WTC11 (cell line): ENCODE results near the gene HYDIN. TPM values are rescaled to one million over a fixed set of nuclear protein-coding genes. Genes with fewer than 3 reads are reported as not detected.
"Not testable (repeated sequence)": the region's sequence is repeated elsewhere in the genome, so short reads cannot be mapped to it uniquely, and the experiment has no call there.

ENCODE experiments used
- ATAC-seq: fragments of 200-7000 bp; cut with Tn5 transposase; 2 replicates; pipeline ENCODE4 v1.10.0; 2021; ENCODE audit warnings: mild to moderate bottlenecking, moderate library complexity
- CTCF ChIA-PET: fragments of 300-600 bp; sonication (Branson Sonifier 250); formaldehyde crosslinking; loops from one replicate; lab custom pipeline; 2021; ENCODE audit warnings: antibody characterized with exemption; lab: Charles Lee
- POLR2A ChIA-PET: fragments of 350-600 bp; sonication (Branson Sonifier 250); formaldehyde crosslinking; loops from one replicate; lab custom pipeline; 2021; ENCODE audit warnings: antibody characterized with exemption; lab: Charles Lee
- DNase-seq: peaks from one replicate; pipeline ENCODE4 v3.0.0; 2021; ENCODE audit warnings: low spot score
- H3K27ac Mint-ChIP-seq: 2 replicates; pipeline ENCODE4 v1.8.0; 2021; ENCODE audit warnings: mixed read lengths
- H3K27me3 Mint-ChIP-seq: 2 replicates; pipeline ENCODE4 v1.8.0; 2021; ENCODE audit warnings: low read depth, mild to moderate bottlenecking, moderate library complexity, mixed read lengths
- H3K36me3 Mint-ChIP-seq: 2 replicates; pipeline ENCODE4 v1.8.0; 2021; ENCODE audit warnings: mixed read lengths
- H3K4me1 Mint-ChIP-seq: 2 replicates; pipeline ENCODE4 v1.8.0; 2022; ENCODE audit warnings: mixed read lengths
- H3K4me3 Mint-ChIP-seq: 2 replicates; pipeline ENCODE4 v1.8.0; 2021; ENCODE audit warnings: mild to moderate bottlenecking, moderate library complexity, mixed read lengths
- H3K9me3 Mint-ChIP-seq: 2 replicates; pipeline ENCODE4 v1.8.0; 2021; ENCODE audit warnings: mixed read lengths
- total RNA-seq: library from RNA; stranded (reverse); gene quantifications from 3 replicates; pipeline ENCODE4 v1.2.3, GENCODE V29; 2021

The HYDIN gene
- total RNA-seq, 1 experiment from 2014 or later = 2.6 TPM

DNA sequence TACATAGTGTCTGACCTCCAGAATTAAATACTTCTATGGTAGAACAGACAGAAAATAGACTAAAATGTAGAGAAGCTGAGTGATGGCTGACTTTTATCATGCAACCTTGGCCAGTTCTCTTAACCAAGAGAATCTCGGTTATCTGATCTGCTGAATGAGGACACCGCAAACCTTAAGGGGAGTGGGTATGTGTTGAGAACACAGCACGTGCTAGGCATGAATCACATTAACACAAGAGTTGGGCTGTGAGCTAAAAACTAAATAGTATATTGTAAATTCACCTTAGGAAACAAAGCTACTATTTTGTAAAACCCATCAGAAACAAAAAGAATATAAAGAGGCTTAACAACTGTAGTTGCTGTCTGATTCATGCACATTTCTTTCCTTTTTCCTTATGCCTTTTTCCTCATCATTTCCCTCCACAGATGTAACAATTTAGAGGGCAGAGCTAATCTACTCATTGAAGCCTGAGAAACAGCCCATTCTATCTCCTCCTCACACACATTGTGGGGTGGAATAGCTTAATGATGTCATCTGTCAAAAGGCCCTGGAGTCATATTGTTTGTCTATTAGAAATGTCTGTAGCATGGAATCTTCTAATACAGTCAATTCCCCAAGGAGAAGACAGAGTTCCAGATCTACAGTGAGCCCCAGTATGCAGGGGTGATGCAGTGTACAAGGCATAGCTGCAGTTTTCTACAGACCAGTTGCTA lies 176.5 kb downstream of the HYDIN start:
- POLR2A ChIA-PET, ATAC-seq, H3K4me3 Mint-ChIP-seq: not testable (repeated sequence)

DNA sequence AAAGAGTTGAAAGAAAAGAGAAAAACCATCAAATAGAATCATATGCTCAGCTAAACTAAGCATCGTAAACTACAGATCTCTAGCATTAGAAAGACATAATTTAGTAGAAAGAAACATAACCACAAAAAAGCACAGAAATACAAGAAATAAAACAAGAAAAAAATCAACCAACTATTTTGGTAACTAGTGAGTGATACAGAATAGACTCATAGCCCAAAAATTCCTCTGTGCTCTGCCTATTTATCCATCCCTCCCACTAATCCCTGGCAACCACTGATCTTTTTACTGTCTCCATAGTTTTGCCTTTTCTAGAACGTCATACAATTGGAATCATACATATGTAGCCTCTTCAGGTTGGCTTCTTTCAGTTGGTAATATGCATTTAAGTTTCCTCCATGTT lies 180.2 kb downstream of the HYDIN start:
- H3K4me3 Mint-ChIP-seq, H3K27ac Mint-ChIP-seq, POLR2A ChIA-PET, CTCF ChIA-PET, H3K4me1 Mint-ChIP-seq, ATAC-seq, DNase-seq, H3K9me3 Mint-ChIP-seq, H3K27me3 Mint-ChIP-seq, H3K36me3 Mint-ChIP-seq: not testable (repeated sequence)

More for the DNA sequence above, 176.5 kb downstream of the HYDIN start:
- DNase-seq, CTCF ChIA-PET, H3K36me3 Mint-ChIP-seq, H3K4me1 Mint-ChIP-seq, H3K27ac Mint-ChIP-seq, H3K9me3 Mint-ChIP-seq, H3K27me3 Mint-ChIP-seq: not testable (repeated sequence)

DNA sequence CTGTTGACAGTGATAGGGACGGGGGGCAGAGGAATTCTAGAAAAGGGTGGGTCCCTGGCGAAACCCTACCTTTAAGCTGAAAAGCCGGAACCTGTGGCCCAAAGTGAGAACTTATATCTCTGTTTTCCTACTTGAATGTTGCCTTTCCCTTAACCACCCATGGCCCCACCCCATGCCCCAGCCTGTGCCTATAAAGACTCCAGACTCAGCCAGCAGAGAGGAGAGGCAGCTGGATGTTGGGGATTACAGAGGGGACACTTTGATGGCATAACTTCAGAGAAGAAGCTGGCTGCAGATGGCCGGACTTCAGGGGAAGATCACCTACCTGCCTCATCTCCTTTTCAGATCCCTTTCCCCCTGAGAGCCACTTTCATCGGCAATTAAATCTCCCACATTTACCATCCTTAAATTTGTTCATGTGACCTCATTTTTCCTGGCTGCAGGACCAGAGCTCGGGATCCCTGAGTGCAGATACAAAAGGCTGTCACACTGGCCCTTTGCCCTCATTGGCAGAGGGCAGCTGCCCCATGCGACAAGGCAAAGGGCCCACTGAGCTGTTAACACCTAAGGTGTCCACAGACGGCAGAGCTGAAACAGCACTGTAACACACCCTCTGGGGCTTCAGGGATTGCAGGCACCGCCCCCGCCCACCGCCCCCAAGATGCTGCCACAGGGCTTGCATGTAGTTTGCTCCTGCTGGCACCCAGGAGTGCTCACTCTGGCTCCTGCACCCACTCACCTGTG lies 191.0 kb downstream of the HYDIN start:
- H3K9me3 Mint-ChIP-seq, H3K4me3 Mint-ChIP-seq, POLR2A ChIA-PET, ATAC-seq, H3K27ac Mint-ChIP-seq, CTCF ChIA-PET, H3K4me1 Mint-ChIP-seq, H3K36me3 Mint-ChIP-seq, DNase-seq, H3K27me3 Mint-ChIP-seq: not testable (repeated sequence)

DNA sequence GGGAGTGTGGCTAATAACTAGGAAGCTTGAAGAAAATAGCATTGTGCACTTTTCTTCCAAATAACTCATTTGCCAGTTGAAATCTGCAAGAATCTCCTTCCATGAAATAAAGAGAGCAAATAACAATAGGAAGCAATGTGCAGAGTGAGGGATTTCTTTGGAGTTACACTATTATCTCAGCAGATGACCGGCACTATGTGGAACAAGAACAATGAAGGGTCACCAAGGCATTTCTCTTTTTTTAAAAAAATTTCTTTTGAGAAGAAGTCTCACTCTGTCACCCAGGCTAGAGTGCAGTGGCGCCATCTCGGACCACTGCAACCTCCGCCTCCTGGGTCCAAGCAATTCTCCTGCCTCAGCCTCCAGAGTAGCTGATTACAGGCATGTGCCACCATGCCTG lies 192.1 kb downstream of the HYDIN start:
- H3K9me3 Mint-ChIP-seq, DNase-seq, H3K36me3 Mint-ChIP-seq, H3K27me3 Mint-ChIP-seq, CTCF ChIA-PET, H3K4me1 Mint-ChIP-seq, POLR2A ChIA-PET, H3K4me3 Mint-ChIP-seq, ATAC-seq, H3K27ac Mint-ChIP-seq: not testable (repeated sequence)

DNA sequence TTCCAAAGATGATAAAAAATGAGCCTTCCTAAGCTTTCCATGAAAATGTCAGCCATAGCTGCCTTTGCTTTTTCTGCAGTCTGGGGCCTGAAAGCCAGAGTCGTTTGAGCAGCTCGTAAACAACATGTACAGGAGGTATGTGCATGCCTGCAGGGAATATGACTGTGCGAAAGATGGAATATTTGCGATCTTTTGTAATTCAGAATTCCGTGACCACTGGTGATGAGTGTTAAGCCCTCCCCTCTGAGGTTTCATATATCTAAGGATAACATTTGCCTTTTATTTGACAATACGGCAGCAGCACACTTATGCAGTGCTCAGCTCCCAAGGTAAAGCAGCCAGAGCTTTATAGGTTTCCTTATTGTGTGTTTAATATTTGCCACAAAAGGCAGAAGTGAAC lies 192.5 kb downstream of the HYDIN start:
- POLR2A ChIA-PET, H3K27ac Mint-ChIP-seq, CTCF ChIA-PET, H3K36me3 Mint-ChIP-seq, H3K9me3 Mint-ChIP-seq, H3K4me1 Mint-ChIP-seq, ATAC-seq, H3K27me3 Mint-ChIP-seq, H3K4me3 Mint-ChIP-seq, DNase-seq: not testable (repeated sequence)

DNA sequence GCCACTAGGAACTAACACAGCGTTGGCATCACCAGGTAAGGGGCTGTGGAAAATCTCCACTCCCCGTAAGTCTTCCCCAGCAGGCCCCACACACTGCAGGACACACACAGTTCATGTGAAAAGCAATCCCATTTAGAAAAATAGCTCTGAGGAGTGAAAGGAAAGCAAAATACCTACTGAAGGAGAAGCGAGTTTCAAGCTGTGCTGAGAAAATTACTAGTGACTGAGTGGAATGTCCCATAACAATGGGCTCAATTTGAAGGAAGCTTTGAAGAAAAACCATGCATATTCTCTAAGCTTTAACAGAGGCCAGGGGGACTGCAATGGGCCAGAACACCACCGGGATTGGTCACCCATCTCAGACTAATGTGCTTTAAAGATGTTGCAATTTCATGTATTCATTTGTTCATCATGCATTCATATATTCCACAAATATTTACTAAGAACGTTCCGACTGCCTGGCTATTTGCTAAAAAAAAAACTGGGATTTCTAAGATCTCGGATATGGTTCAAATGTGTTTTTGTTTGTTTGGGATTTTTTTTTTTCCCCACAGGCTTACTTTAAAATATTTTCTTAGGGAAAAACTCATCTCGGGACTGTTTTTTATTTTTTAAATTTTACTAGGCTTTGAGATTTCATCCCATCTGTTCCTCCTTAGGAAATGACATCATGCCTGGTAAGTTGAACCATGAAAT lies 202.3 kb downstream of the HYDIN start:
- ATAC-seq = peak; percentile 92
- Mint-ChIP-seq H3K4me3 (peak overlapping the region; percentile 50), H3K27ac (peak overlapping the region; percentile 83)
- CTCF ChIA-PET, H3K36me3 Mint-ChIP-seq, H3K27me3 Mint-ChIP-seq, DNase-seq, H3K9me3 Mint-ChIP-seq, POLR2A ChIA-PET, H3K4me1 Mint-ChIP-seq: not testable (repeated sequence)

DNA sequence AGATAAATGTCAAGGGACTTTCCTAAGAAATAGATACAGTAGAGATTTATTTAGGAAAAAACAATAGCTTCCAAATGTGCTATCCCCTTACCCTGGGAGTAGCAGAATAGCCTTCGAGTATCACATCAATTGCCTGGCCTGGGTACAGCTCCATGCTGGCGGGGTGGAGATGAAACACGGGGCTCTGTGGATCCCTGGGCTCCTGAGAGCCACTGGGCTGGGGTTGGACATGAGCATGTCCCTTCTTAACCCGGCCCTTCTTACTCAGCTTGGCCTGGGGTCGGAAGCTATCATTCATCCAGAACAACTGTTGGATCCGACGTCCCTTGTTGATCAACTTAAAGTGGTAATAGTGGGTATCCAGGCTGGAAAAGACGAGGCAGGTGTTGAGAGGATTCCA lies 203.0 kb downstream of the HYDIN start:
- H3K27ac Mint-ChIP-seq, H3K36me3 Mint-ChIP-seq, CTCF ChIA-PET, H3K27me3 Mint-ChIP-seq, POLR2A ChIA-PET, H3K9me3 Mint-ChIP-seq, H3K4me3 Mint-ChIP-seq, DNase-seq, H3K4me1 Mint-ChIP-seq: not testable (repeated sequence)
- ATAC-seq = peak; percentile 53

DNA sequence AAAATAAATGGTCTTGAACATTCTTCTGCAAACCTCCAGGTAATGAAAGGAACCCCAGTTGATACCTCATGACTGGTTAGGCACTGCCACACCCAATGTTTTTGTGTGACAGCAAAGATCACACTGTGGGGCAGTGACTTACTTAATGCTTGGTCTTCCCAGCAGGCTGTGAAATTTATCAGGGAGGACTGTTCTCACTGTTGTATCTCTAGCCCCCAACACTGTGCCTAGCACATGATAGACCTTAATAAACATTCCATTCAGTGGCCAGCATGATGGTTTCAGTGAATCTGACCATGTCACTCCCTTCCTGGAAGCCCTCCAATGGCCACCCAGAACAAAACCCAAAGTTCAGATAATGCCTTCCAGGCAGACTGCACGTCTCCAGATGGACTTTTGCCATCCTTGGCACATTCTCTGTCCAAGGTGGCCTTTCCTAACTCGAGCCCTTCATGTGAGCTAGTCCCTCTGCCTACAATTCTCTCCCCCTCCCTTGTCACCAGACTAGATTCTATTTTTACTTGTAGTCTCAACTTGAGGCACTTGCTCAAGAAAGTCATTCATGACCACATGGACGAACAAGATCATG lies 206.6 kb downstream of the HYDIN start:
- H3K9me3 Mint-ChIP-seq = not testable (repeated sequence)

DNA sequence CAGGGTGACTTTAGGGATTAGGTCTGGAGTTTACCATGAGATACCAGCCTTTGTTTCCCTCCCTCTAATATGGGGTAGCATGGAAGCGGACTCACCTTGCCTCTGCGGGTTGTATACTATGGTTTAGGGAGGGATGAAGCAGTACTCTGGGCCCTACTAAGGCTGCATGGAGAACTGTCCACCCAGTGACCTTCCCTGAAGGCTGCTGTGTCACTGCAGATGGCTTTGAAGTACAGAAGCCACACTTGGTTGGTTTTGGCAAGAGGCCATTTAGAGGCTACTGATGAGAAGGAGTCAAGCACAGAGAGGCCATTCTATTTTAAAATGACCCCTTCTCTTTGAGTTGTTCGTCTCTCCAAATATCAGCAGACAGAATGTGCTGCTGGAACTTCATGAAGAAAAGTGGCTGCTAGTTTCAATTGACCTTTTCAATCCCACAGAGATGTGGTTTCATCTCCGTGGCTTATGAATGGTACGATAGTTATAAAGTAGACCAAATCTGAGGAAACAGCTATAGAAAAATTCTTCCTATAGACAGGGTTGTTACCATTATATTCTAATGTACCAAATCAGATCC lies 208.5 kb downstream of the HYDIN start:
- H3K27ac Mint-ChIP-seq, ATAC-seq, H3K27me3 Mint-ChIP-seq, POLR2A ChIA-PET, H3K9me3 Mint-ChIP-seq, H3K36me3 Mint-ChIP-seq, CTCF ChIA-PET, DNase-seq, H3K4me3 Mint-ChIP-seq, H3K4me1 Mint-ChIP-seq: not testable (repeated sequence)

More for the DNA sequence above, 206.6 kb downstream of the HYDIN start:
- H3K27ac Mint-ChIP-seq, H3K4me1 Mint-ChIP-seq, CTCF ChIA-PET, ATAC-seq, H3K27me3 Mint-ChIP-seq, H3K36me3 Mint-ChIP-seq, H3K4me3 Mint-ChIP-seq, DNase-seq, POLR2A ChIA-PET: not testable (repeated sequence)

DNA sequence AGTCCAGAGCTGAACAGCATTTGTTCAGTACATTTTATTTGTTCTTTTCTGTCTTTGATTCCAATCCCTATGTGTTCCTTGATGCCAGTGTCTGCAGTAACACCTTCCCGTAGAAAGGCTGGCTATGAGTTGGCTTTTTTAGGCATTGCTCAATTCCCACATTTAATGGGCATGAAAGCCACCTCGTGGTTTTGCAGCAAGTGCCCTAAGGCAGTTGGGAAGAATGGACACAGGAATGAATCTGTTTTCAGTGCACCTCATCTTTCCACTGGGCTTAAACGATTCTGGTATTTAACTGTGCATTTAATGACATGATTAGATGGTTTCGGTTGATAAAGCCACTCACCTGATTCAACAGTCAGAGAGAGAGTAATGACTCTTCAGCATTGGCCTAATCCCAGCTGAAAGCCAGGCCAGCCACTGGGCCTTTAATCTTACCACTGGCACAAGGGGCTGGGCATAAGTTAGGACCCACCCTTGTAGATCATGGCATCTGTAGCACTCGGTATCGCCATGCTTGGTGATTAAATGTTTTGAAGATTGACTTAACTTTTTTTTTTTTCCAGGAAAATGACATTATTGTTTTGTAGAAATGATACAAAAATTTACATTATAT lies 211.3 kb downstream of the HYDIN start:
- H3K4me3 Mint-ChIP-seq, H3K27ac Mint-ChIP-seq, H3K27me3 Mint-ChIP-seq, H3K9me3 Mint-ChIP-seq, ATAC-seq, H3K4me1 Mint-ChIP-seq, POLR2A ChIA-PET, H3K36me3 Mint-ChIP-seq, CTCF ChIA-PET, DNase-seq: not testable (repeated sequence)

DNA sequence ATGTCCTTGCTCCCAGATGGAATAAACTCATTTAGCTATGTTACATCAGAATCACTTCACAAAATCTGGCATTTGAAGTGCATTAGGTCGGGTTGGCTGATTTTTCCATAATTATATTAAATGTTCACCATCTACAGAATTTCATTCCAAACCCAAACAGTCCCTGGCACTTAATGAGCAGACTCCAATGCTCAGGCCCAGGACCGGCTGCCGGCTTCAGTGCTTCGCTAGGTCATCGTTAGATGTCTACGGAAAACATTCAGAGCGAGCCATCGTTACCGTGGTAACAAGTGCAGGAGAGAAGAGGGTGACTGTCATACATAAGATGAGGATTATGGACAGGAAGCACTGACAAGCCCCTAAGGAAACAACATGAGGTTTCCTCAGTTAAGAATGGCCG lies 215.1 kb downstream of the HYDIN start:
- H3K36me3 Mint-ChIP-seq, H3K4me1 Mint-ChIP-seq, H3K4me3 Mint-ChIP-seq, H3K27me3 Mint-ChIP-seq, CTCF ChIA-PET, ATAC-seq, H3K27ac Mint-ChIP-seq, POLR2A ChIA-PET, H3K9me3 Mint-ChIP-seq, DNase-seq: not testable (repeated sequence)
